ENCODE results near the gene PRR29. TPM values are rescaled to one million over a fixed set of nuclear protein-coding genes. Genes with fewer than 3 reads are reported as not detected.

Gene PRR29
- total and polyA plus RNA-seq, 2 donors (not counting 1 experiment from before 2014, with no cell fraction given): 0.03 TPM; not detected in 1

- no peak for DNase-seq
- no peak overlapping the region for H2AFZ ChIP-seq (ENCODE audit: insufficient read depth, low read depth, low read length, poor library complexity, severe bottlenecking)
- 62% methylated on average over 10 of the region's 13 CpGs for WGBS (ENCODE audit: insufficient coverage)
- H3K27ac ChIP-seq (ENCODE audit: low read length in 2 of 2): no peak overlapping the region
- ChIA-PET CTCF (interaction anchor here (0.6 to 3.5 kb wide), 17 partner anchors 9 to 723 kb away, joined by 3 to 20 read pairs (median 4); partner anchors contain the start of genes CSHL1, GH1 and ICAM2), POLR2A (interaction anchor here (0.6 kb wide), 2 partner anchors 35 to 66 kb away, joined by 4 read pairs; partner anchors contain the start of gene ICAM2)
- Mint-ChIP-seq H3K4me1 (peaks cover 26% of the 10 kb centered on the region), H3K27ac (peak overlapping the region; percentile 15), H3K9me3 (ENCODE audit: insufficient read depth) (peaks cover 7% of the 10 kb centered on the region), H3K4me3 (no peak overlapping the region), H3K27me3 (peaks cover 4% of the 10 kb centered on the region)
- H3K4me2 ChIP-seq (replicated peaks; ENCODE audit: low read depth, low read length, poor library complexity, severe bottlenecking): no peak overlapping the region
- intact Hi-C loops (cut with micrococcal nuclease): no loop called here
- no peak overlapping the region for H3K4me3 ChIP-seq (ENCODE audit: control extremely low read depth in 1 of 5, extremely low read depth in 1 of 5, insufficient read depth in 1 of 5, low read depth in 2 of 5, low read length in 4 of 5)
- H3K79me2 ChIP-seq (ENCODE audit: control insufficient read depth, insufficient read depth, low read length): no peaks in the 10 kb centered on the region
- no peaks in the 10 kb centered on the region for H3K27me3 ChIP-seq (replicated peaks in 1 of 4; ENCODE audit: control extremely low read depth in 1 of 4, control insufficient read depth in 3 of 4, insufficient read depth in 4 of 4, low read length in 3 of 4)
- peaks cover 16 to 24% of the 10 kb centered on the region in 2 donors for H3K4me1 ChIP-seq (ENCODE audit: control insufficient read depth in 2 of 2, insufficient read depth in 2 of 2, low read length in 2 of 2)
- TF ChIP-seq CTCF (IDR thresholded peaks at IDR 0.05) (no peak), EZH2 (IDR thresholded peaks at IDR 0.05; ENCODE audit: borderline replicate concordance, insufficient read depth, low read depth, low read length, poor library complexity, severe bottlenecking) (no peak)
- H3K36me3 ChIP-seq (replicated peaks in 1 of 2; ENCODE audit: control extremely low read depth in 1 of 2, control insufficient read depth in 1 of 2, extremely low read depth in 1 of 2, insufficient read depth in 2 of 2, low read length in 1 of 2): no peaks in the 10 kb centered on the region
- H3K9ac ChIP-seq (ENCODE audit: low read length): no peak overlapping the region
- no peak for ATAC-seq (ENCODE audit: low read depth)
- H3K9me3 ChIP-seq (ENCODE audit: control extremely low read depth in 1 of 3, control insufficient read depth in 2 of 3, insufficient read depth in 1 of 3, low read length in 2 of 3): peaks cover 0 to 21% (median 5%) of the 10 kb centered on the region in 3 donors
- no peaks in the 10 kb centered on the region for H4K20me1 ChIP-seq (ENCODE audit: control insufficient read depth, insufficient read depth, low read length, poor library complexity, severe bottlenecking)
Observed at GRCh38 chr17:63985387-63986140, 12.6 kb upstream of the PRR29 start.

GRCh38 chr17:63986821-63987220 is 11.3 kb upstream of the PRR29 start:
- no peak overlapping the region for H3K27ac Mint-ChIP-seq
- POLR2A ChIA-PET: interaction anchor here (0.7 to 1.8 kb wide), 2 partner anchors 67 to 277 kb away, joined by 4 read pairs; no protein-coding TSS in a partner anchor
- 14% methylated on average over 3 of the region's 3 CpGs for WGBS (ENCODE audit: insufficient coverage)

More at GRCh38 chr17:63986821-63987220, 11.3 kb upstream of the PRR29 start:
- Histone ChIP-seq H3K9me3 (ENCODE audit: control extremely low read depth in 1 of 3, control insufficient read depth in 2 of 3, insufficient read depth in 1 of 3, low read length in 2 of 3) (peaks cover 0 to 17% (median 2%) of the 10 kb centered on the region in 3 donors), H3K4me1 (ENCODE audit: control insufficient read depth in 2 of 2, insufficient read depth in 2 of 2, low read length in 2 of 2) (peaks cover 20 to 28% of the 10 kb centered on the region in 2 donors), H2AFZ (ENCODE audit: insufficient read depth, low read depth, low read length, poor library complexity, severe bottlenecking) (no peak overlapping the region), H3K36me3 (replicated peaks in 1 of 2; ENCODE audit: control extremely low read depth in 1 of 2, control insufficient read depth in 1 of 2, extremely low read depth in 1 of 2, insufficient read depth in 2 of 2, low read length in 1 of 2) (no peaks in the 10 kb centered on the region), H3K4me2 (replicated peaks; ENCODE audit: low read depth, low read length, poor library complexity, severe bottlenecking) (no peak overlapping the region), H3K27ac (ENCODE audit: low read length in 2 of 2) (no peak overlapping the region), H3K27me3 (replicated peaks in 1 of 4; ENCODE audit: control extremely low read depth in 1 of 4, control insufficient read depth in 3 of 4, insufficient read depth in 4 of 4, low read length in 3 of 4) (no peaks in the 10 kb centered on the region), H3K9ac (ENCODE audit: low read length) (no peak overlapping the region), H3K79me2 (ENCODE audit: control insufficient read depth, insufficient read depth, low read length) (no peaks in the 10 kb centered on the region), H4K20me1 (ENCODE audit: control insufficient read depth, insufficient read depth, low read length, poor library complexity, severe bottlenecking) (no peaks in the 10 kb centered on the region), H3K4me3 (ENCODE audit: control extremely low read depth in 1 of 5, extremely low read depth in 1 of 5, insufficient read depth in 1 of 5, low read depth in 2 of 5, low read length in 4 of 5) (no peak overlapping the region)
- CTCF ChIA-PET: interaction anchor here (0.6 to 3.5 kb wide), 11 partner anchors 23 to 162 kb away, joined by 3 to 20 read pairs (median 4); partner anchors contain the start of genes CSHL1 and GH1
- intact Hi-C loops (cut with micrococcal nuclease): no loop called here
- ATAC-seq (ENCODE audit: low read depth) (no peak), DNase-seq (no peak)
- Mint-ChIP-seq H3K4me3 (no peak overlapping the region), H3K27me3 (peaks cover 7% of the 10 kb centered on the region), H3K4me1 (peaks cover 32% of the 10 kb centered on the region), H3K9me3 (ENCODE audit: insufficient read depth) (peaks cover 7% of the 10 kb centered on the region)
- TF ChIP-seq CTCF (IDR thresholded peaks at IDR 0.05) (no peak), EZH2 (IDR thresholded peaks at IDR 0.05; ENCODE audit: borderline replicate concordance, insufficient read depth, low read depth, low read length, poor library complexity, severe bottlenecking) (no peak)
